Effector CD8-positive, alpha-beta T cell (primary cell): ENCODE results near the gene GRWD1.

Experiments
- DNase-seq: peaks from one replicate; lab custom pipeline; 2025; lab: John Stamatoyannopoulos, UW
- total RNA-seq, 4 experiments: gene quantifications; one replicate each; lab custom pipeline; 2026; lab: John Stamatoyannopoulos, UW

Gene GRWD1
- total RNA-seq: 40.2 to 103 (median 55.7) reads per million in 4 experiments

DNA sequence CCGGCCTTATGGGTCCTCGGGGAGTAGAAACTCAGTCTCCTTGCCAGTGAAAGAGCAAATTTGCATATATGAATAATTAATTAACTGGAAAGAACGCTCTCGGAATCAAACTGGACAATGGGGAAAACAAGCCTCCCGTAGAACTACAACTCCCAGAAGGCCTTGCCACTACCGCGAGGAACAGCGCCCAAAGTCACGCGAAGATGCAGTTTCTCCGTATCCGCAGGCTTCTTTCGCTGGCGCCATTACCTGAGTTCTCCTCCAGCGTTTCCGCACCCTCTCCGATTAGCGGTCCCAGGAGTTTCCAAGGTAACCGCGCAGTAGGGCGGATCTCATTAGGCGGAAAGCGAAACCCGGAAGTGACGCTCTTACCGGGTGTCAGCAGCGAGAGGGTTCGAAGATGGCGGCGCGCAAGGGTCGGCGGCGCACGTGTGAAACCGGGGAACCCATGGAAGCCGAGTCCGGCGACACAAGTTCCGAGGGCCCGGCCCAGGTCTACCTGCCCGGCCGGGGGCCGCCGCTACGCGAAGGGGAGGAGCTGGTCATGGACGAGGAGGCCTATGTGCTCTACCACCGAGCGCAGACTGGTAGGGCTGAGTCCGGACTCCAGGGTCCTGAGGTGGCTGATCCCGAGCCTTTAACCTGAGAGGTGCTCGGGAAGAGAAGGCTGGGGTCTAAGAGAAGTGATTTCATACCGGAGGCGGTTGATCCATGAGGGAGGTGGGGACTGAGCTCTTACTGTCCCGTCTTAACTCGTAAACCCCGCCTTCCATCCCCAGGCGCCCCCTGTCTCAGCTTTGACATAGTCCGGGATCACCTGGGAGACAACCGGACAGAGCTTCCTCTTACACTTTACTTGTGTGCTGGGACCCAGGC is at the start of gene GRWD1:
Gene GRWD1, plus strand, starts transcription at position 378 of the 876 bp plus-strand sequence. Its CDS starts 23 bp downstream, at position 401.
- DNase-seq: peak; percentile 88

DNA sequence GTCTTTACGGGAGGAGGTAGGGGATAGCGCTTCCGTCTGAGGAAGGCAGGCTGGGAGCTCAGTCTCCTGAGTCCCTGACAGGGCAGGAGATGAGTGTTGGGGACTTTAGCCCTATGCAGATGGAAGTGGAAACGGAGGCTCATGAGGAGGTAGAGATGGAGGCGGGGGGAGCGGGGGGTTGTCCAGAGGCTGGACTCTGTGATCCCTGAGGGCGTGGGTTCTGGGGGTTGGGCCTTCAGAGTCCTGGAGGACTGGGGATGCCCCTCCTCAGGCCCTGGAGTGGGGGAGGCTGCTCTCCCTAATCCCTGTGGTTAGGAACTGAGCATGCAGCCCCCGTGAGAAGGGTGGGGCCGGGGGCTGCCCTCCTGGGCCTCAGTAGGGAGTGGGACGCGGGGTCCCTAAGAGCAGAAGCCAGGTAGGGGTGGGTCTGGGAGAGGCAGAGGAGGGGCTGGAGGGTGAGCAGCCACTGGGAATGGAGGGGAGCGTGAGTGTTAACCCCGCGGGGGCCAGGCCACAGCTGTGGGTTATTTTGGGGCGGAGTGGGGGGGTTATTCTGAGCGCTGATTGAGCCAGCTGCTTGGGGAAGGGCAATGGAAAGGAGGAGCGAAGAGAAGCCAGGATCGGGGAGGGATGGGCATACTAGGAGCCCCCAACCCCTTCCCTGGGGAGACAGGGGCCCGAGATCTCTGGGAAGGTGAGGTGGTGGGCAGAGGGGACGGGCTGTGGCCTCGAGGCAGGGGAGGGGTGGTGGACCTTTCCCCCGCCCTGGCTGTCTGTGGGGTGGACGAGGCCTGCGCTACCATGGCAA is 49.6 kb upstream of the GRWD1 start:
- no peak for DNase-seq

DNA sequence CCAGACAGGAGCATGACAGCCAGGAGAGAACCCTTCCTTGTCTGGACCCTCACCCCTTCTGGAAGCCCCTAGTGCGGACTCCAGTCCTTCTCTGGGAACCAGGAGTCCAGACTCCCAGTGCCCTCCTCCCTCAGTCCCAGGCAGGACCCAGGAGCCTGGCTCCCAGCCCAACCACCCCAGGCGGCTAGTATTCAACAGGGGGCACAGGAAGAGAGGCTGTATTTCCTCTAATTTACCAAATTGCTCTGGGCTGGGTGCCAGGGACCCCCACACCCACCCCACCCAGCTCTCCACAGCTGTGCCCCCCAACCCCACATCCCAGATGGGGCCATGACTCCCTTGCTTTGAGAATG is 49.0 kb upstream of the GRWD1 start:
- DNase-seq: no peak

DNA sequence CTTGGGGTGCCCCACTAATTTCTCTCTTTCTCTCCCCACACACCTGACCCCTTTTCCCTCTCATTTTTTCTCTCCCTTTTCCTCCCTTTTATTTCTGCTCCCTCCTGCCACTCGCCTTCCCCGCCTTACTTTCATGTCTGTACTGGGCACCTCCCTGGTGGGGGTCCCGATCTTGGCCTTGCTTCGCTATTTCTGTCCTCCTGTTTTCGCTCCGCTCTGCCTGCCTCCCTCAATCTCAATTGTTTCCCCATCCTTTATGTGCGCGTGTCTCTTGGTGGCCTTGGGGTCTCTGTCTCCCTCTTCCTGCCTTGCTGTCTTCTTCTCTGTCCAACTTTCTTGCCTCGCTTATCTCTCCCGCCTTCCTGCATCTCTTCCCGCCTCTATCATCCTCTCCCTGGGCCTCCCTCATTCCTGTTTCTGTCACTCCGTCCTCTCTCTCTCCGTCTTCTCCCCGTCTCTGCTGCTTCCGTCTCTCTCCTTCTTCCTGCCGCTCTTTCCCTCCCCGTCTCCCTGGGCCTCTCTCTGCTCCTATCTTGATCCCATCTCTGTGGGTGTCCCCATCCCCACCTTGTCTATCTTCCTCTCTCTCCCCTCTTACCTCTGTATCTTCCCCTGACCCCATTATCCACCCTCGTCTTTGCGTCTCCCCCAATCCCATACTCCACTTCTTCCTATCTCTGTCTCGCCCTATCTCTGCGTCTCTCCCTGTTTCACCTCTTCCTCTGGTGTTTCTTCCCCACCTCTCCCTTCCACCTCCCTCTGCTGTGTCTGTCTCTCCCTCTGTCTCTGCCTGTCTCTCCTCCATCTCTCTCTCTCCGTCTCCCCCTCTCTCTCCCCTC is 48.3 kb upstream of the GRWD1 start:
- no peak for DNase-seq

DNA sequence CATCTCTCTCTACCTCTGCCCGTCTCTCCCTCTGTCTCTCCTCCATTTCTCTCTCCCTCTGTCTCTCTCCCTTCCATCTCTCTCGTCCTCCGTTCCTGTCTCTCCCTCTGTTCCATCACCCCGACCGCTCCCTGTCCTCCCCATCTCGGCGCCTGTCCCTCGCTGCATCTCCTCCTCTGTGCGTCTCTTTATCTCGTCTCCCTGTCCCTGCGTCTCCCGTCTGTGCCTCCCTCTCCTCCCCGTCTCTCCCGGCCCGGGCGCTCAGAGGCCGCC is 47.7 kb upstream of the GRWD1 start:
- DNase-seq: no peak

DNA sequence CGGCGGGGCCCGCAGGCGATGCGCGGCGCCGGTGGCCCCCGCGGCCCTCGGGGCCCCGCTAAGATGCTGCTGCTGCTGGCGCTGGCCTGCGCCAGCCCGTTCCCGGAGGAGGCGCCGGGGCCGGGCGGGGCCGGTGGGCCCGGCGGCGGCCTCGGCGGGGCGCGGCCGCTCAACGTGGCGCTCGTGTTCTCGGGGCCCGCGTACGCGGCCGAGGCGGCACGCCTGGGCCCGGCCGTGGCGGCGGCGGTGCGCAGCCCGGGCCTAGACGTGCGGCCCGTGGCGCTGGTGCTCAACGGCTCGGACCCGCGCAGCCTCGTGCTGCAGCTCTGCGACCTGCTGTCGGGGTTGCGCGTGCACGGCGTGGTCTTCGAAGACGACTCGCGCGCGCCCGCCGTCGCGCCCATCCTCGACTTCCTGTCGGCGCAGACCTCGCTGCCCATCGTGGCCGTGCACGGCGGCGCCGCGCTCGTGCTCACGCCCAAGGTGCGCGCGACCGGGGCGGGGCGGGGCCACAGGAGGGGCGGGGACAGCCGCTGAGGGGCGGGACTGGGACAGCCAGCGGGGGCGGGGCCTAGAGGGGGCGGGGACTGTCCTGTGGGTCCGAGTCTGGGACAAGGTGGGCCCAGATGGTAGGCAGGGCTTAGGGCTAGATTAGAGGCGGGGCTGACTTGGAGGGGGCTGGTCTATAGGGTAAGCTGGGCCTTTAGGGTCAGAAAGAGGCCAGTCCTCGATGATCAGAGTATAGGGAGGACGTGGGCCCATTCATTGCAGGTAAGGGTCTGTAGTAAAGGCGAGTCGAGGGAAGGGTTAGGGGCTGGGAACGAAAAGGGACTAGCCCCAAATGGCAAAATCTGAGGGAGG is 47.2 kb upstream of the GRWD1 start:
- peak; percentile 71 for DNase-seq

DNA sequence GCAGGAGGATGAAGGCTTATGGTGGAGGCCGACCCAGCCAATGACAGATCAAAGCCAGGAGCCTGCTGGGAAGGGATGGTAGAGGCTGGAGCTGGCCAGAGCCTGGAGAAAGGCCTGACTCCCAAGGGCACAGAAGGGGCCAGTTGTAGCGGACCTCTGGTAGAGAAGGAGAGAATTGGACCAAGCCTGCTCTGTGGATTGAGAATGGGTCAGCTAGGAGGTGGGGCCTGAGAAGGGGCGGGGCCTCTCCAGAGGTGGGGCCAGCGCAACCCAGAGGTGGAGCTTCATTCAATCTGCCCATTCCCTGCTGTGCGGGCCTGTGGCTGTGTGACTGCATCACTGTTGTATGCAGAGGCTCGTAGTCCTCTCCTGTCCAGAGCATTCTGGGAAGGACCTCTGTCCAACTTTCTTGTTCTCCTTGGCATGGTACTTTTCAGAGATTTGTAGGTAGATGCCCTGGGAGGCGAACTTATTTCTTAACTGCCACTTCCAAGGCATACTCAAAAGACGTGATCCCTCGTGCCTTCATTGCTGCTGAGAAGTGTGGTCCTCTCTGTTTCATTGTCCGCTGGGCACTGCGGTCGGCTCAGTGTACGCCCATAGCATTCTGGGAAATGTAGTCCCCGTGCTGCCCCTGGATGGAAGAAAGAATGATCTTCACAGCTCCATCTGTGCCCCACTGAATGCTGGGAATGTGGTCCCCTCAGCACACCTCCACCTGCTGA is 45.6 kb upstream of the GRWD1 start:
- no peak for DNase-seq

DNA sequence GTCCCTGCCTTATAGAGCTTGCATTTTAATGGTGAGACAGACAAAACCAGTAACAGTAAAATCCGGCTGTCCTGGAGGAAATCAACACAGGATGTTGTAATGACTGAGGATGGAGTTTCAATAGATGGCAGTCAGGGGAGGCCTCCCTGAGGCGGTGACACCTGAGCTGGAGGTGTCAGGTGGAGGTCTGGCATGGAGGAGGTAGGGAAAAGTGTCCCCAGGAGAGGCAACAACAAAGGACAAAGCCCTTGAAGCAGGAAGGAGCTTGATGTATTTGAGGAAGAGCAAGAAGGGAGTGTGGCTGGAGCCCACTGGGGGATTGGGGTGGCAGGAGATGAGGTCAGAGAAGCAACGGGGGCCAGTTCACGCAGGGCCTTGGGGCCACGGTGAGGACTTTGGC is 44.5 kb upstream of the GRWD1 start:
- DNase-seq: no peak

DNA sequence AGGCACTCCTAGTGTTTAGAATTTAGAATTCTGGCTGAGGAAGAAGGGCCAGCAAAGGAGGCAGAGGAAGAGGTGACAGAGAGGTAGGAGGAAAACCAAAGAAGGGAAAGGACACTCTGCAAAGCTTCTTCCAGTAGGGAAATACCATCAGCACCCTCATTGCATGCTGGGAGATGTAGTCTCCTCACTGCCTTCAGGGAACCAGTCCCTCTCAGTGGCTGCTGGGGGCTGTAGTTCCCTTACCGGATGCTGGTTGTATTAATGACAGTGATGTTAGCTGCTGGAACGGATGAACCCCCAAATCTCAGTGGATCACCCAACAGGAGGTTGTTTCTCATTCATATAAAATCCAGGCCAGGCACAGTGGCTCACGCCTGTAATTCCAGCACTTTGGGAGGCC is 42.2 kb upstream of the GRWD1 start:
- no peak for DNase-seq

DNA sequence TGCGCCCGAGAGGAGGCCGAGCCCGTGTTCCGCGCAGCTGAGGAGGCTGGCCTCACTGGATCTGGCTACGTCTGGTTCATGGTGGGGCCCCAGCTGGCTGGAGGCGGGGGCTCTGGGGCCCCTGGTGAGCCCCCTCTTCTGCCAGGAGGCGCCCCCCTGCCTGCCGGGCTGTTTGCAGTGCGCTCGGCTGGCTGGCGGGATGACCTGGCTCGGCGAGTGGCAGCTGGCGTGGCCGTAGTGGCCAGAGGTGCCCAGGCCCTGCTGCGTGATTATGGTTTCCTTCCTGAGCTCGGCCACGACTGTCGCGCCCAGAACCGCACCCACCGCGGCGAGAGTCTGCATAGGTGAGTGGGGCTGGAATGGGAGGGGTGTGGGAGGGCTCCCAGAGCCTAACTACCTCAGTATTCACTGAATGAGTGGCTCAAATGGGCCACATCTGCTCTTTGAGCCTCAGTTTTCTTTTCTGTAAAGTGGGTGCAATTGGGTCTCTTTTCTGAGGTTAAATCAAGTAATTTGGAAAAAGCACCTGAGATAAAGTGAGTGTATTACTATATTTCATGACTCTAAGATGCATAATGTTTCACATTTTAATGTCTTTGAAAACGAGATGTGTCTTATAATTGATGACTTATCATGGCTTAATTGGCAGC is 40.6 kb upstream of the GRWD1 start:
- no peak for DNase-seq

DNA sequence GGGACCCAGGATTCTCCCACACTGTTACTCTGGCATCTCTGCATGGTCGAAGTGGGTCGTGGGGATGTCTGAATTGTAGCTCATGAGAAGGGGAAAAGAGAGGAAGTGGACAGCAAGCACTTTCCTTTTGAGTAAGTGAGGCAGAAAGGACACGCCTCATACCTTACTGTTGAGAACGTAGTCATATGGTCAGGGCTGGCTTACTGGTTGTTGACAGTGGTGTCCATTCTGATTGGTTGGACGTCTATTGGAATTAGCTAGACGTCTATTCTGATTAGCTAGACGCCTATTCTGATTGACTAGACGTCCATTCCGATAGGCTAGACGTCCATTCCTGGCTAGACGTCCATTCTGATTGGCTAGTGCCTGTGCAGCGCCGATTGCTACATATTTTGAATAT is 39.9 kb upstream of the GRWD1 start:
- DNase-seq: no peak

DNA sequence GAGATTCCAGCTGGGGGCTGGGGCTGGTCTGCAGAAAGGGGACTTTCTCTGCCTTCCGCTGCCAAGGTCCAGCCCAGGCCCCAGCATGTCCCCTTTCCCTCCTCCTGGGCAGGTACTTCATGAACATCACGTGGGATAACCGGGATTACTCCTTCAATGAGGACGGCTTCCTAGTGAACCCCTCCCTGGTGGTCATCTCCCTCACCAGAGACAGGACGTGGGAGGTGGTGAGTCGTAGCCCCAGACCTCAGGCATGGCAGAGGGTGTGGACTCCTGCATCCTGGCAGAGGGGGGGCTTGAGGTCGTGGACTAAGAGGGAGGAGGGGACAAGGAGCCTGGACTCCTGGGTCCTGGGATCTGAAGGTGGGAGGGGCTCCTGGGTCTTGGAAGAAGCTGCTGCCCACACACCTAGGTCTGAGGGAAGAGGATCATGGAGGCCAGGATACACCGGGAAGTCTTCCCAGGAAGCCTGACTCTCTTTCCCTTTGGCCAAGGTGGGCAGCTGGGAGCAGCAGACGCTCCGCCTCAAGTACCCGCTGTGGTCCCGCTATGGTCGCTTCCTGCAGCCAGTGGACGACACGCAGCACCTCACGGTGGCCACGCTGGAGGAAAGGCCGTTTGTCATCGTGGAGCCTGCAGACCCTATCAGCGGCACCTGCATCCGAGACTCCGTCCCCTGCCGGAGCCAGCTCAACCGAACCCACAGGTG is 31.8 kb upstream of the GRWD1 start:
- no peak for DNase-seq

DNA sequence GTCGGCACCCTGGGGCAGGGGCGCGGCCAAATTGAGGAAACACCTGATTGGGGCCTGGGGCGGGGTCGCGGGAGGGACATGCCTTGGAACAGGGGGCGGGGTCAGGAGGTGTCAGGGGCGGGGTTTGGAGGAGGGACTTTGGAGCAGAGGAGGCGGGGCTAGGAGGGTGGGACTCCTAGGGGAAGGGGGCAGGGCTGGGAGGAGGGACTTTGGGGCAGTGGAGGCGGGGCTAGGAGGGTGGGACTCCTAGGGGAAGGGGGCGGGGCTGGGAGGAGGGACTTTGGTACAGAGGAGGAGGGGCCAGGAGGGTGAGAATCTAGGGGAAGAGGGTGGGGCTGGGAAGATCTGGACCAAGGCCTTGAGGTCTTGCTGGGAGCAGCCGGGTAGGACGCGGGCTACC is 30.4 kb upstream of the GRWD1 start:
- DNase-seq: peak; percentile 63

DNA sequence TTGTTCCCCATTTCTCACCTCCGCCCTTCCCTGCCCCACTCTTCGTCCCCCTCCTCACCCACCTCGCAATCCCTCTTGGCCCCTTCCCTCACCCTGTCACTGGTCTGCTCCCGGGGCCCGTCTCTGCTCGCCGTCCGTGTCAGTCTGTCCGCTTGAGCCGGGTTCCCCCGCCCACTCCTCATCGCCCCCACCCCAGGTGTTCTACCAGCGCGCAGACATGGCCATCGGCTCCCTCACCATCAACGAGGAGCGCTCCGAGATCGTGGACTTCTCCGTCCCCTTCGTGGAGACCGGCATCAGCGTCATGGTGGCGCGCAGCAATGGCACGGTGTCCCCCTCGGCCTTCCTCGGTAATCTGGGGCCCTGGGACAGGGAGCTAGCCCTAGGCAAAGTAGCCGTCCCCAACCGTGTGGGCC is 30.0 kb upstream of the GRWD1 start:
- no peak for DNase-seq

DNA sequence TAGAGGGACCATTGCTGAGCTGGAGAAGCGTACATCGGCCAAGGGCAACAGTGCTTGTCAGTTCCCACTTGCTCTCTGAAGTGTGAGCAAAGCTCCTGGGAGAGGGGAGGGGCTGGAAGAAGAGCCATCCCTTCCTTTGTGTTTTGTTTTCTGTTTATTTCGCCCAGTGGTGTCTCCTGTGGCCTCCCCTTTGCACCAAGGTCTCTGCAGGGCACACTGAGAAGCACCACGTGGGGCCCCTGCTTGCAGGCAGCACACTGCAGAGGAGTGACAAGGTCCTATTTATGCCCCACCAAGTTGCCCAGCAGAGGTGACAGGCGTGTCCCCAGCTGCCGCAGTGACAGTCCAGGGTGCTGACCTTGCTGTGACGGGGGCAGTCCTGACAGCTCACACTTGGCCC is 28.4 kb upstream of the GRWD1 start:
- DNase-seq: no peak

DNA sequence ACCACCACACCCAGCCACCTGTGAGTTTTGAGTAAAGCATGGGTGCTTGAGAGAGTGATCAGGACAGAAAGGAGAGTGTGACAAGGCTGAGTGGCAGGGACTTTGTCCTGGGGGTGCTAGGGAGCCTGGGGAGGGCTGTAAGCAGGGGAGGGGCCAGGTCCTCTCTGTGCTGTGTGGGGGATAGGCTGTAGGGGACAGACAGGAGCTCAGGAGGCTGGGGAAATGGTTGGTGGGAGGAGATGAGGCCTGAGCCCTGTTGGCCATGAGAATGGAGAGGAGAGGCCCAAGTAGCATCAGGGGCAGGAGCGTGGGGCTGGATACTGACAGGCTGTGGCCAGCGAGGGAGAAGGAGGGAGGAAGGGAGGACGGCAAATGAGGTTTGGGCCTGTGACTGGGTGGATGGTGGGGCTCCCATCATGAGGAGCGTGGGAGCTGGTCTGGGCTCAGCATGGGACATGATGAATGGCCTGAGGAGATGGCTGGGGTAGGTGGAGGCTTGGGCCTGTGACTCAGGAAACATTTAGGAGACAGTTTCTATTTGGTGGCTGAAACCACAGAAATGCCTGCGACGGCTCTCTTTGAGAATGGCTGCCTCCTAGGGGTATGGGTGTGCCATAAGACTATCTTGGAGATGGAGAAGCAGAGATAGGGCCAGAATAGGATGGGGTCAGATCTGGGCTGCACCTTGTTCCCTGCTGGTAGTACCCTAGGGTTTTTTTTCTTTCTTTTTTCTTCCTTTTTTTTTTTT is 27.3 kb upstream of the GRWD1 start:
- no peak for DNase-seq

DNA sequence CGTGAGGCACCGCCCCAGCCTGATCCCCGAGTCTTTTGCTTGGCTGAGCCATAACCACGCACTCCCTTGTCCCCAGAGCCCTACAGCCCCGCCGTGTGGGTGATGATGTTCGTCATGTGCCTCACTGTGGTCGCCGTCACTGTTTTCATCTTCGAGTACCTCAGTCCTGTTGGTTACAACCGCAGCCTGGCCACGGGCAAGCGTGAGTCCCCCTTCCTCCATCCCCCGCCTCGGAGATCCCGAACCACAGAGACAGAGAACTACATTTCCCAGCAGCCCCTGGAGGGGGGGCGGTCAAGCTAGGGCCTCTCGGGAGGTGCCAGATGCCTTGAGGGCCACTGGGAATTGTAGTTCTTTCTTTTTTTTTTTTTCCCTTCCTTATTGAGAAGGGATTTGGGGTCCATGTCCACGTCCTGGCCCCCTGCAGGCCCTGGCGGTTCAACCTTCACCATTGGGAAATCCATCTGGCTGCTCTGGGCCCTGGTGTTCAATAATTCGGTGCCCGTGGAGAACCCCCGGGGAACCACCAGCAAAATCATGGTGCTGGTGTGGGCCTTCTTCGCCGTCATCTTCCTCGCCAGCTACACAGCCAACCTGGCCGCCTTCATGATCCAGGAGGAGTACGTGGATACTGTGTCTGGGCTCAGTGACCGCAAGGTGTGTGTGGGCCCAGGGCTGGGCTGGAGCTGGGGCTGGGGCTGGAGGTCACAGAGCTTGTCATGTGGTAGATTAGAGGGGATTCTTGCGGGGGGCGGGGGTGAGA is 26.4 kb upstream of the GRWD1 start:
- DNase-seq: peak; percentile 43

DNA sequence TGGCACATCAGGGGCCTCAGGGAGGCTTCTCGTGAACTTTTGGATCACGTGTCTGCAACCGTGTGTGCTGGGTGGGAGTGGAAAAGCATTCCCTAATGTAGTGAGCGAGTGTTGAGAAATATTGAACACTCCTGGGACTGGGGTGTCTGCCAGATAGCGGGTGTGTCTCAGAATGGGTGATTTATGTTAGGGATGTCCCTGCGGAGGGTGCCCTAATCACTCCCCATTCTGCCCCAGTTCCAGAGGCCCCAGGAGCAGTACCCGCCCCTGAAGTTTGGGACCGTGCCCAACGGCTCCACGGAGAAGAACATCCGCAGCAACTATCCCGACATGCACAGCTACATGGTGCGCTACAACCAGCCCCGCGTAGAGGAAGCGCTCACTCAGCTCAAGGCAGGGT is 24.2 kb upstream of the GRWD1 start:
- DNase-seq: no peak
